IMR-90 (cell line): ENCODE measurements around the gene DNAJC5G.

Experiments used
- BHLHE40 ChIP-seq: fragments of 150-350 bp; IDR thresholded peaks from 2 replicates; pipeline ENCODE4 v1.6.1; 2016; ENCODE audit warnings: mild to moderate bottlenecking, low read depth, low read length
- CEBPB ChIP-seq: IDR thresholded peaks from 2 replicates; pipeline ENCODE4 v1.6.1; 2012; ENCODE audit warnings: low read depth, low read length, improper control_type of control experiment
- ELK1 ChIP-seq: fragments of 150-350 bp; IDR thresholded peaks from 2 replicates; pipeline ENCODE4 v1.6.1; 2016; ENCODE audit warnings: low read depth, mild to moderate bottlenecking, low read length, moderate library complexity, borderline replicate concordance
- MAFK ChIP-seq: IDR thresholded peaks from 2 replicates; pipeline ENCODE4 v1.6.1; 2012; ENCODE audit warnings: low read depth, low read length, improper control_type of control experiment
- MAZ ChIP-seq: IDR thresholded peaks from 2 replicates; pipeline ENCODE4 v1.6.1; 2012; ENCODE audit warnings: low read depth, mild to moderate bottlenecking, low read length, improper control_type of control experiment, moderate library complexity, borderline replicate concordance
- MXI1 ChIP-seq: IDR thresholded peaks from 2 replicates; pipeline ENCODE4 v1.6.1; 2012; ENCODE audit warnings: low read depth, mild to moderate bottlenecking, low read length, moderate library complexity, borderline replicate concordance
- NFE2L2 ChIP-seq: fragments of 150-350 bp; IDR thresholded peaks from 2 replicates; pipeline ENCODE4 v1.6.1; 2016; ENCODE audit warnings: low read depth, mild to moderate bottlenecking, low read length
- POLR2A ChIP-seq: IDR thresholded peaks from 2 replicates; pipeline ENCODE4 v1.6.1; 2012; ENCODE audit warnings: mild to moderate bottlenecking, low read depth, low read length
- RAD21 ChIP-seq: IDR thresholded peaks from 2 replicates; pipeline ENCODE4 v1.6.1; 2012; ENCODE audit warnings: low read length, improper control_type of control experiment
- RCOR1 ChIP-seq: IDR thresholded peaks from 2 replicates; pipeline ENCODE4 v1.6.1; 2012; ENCODE audit warnings: mild to moderate bottlenecking, low read length, improper control_type of control experiment; ENCODE audit not compliant: insufficient replicate concordance
- RFX5 ChIP-seq: IDR thresholded peaks from 2 replicates; pipeline ENCODE4 v1.8.0; 2012; ENCODE audit warnings: low read depth, mild to moderate bottlenecking, low read length, moderate library complexity
- SMC3 ChIP-seq: fragments of 150-350 bp; IDR thresholded peaks from 2 replicates; pipeline ENCODE4 v1.6.1; 2016; ENCODE audit warnings: low read depth, mild to moderate bottlenecking, antibody characterized with exemption, low read length, moderate library complexity
- USF2 ChIP-seq: fragments of 150-350 bp; IDR thresholded peaks from 2 replicates; pipeline ENCODE4 v1.6.1; 2017; ENCODE audit warnings: mild to moderate bottlenecking, antibody characterized with exemption, low read length, low read depth
- TF ChIP-seq, protein P1 (sequence below): conservative IDR thresholded peaks from 2 replicates; pipeline ENCODE4 v1.5.1; 2012; ENCODE audit warnings: mild to moderate bottlenecking, low read depth, low read length, improper control_type of control experiment

GRCh38 chr2:27255187-27255586 lies 20.0 kb upstream of the DNAJC5G start:
- no peak for TF ChIP-seq RAD21
- TF ChIP-seq POLR2A, result no peak
- TF ChIP-seq, protein P1, sequence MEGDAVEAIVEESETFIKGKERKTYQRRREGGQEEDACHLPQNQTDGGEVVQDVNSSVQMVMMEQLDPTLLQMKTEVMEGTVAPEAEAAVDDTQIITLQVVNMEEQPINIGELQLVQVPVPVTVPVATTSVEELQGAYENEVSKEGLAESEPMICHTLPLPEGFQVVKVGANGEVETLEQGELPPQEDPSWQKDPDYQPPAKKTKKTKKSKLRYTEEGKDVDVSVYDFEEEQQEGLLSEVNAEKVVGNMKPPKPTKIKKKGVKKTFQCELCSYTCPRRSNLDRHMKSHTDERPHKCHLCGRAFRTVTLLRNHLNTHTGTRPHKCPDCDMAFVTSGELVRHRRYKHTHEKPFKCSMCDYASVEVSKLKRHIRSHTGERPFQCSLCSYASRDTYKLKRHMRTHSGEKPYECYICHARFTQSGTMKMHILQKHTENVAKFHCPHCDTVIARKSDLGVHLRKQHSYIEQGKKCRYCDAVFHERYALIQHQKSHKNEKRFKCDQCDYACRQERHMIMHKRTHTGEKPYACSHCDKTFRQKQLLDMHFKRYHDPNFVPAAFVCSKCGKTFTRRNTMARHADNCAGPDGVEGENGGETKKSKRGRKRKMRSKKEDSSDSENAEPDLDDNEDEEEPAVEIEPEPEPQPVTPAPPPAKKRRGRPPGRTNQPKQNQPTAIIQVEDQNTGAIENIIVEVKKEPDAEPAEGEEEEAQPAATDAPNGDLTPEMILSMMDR, result no peak
- TF ChIP-seq RFX5, result no peak
- TF ChIP-seq USF2, result no peak
- no peak for TF ChIP-seq SMC3
- TF ChIP-seq MAZ, result no peak
- TF ChIP-seq MXI1, result no peak
- no peak for TF ChIP-seq MAFK
- TF ChIP-seq NFE2L2, result no peak
- TF ChIP-seq BHLHE40, result no peak
- TF ChIP-seq ELK1, result no peak
- TF ChIP-seq RCOR1, result no peak
- no peak for TF ChIP-seq CEBPB
